ENCODE results near the gene WWOX. TPM values are rescaled to one million over a fixed set of nuclear protein-coding genes. Genes with fewer than 3 reads are reported as not detected.

Gene WWOX
- total RNA-seq, 3 donors from 2014 or later (not counting 1 experiment from before 2014, with no cell fraction given) = 21.0 to 29.8 (median 27.0) TPM

- no peaks in the 10 kb centered on the region for H3K4me1 Mint-ChIP-seq
- Histone ChIP-seq H3K36me3 (ENCODE audit: control insufficient read depth, insufficient read depth, low read length) (no peaks in the 10 kb centered on the region), H3K27ac (ENCODE audit: low read length) (no peak overlapping the region), H3K4me3 (ENCODE audit: low read length) (no peak overlapping the region), H3K27me3 (ENCODE audit: control insufficient read depth, insufficient read depth, low read length) (no peaks in the 10 kb centered on the region), H3K9me3 (ENCODE audit: control insufficient read depth, insufficient read depth, low read length) (no peaks in the 10 kb centered on the region), H3K4me1 (ENCODE audit: control insufficient read depth, insufficient read depth, low read length) (no peaks in the 10 kb centered on the region)
- DNase-seq = no peak
- 92% methylated on average over 5 of the region's 6 CpGs for WGBS (ENCODE audit: insufficient coverage)
- TF ChIP-seq, protein P1, sequence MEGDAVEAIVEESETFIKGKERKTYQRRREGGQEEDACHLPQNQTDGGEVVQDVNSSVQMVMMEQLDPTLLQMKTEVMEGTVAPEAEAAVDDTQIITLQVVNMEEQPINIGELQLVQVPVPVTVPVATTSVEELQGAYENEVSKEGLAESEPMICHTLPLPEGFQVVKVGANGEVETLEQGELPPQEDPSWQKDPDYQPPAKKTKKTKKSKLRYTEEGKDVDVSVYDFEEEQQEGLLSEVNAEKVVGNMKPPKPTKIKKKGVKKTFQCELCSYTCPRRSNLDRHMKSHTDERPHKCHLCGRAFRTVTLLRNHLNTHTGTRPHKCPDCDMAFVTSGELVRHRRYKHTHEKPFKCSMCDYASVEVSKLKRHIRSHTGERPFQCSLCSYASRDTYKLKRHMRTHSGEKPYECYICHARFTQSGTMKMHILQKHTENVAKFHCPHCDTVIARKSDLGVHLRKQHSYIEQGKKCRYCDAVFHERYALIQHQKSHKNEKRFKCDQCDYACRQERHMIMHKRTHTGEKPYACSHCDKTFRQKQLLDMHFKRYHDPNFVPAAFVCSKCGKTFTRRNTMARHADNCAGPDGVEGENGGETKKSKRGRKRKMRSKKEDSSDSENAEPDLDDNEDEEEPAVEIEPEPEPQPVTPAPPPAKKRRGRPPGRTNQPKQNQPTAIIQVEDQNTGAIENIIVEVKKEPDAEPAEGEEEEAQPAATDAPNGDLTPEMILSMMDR (IDR thresholded peaks at IDR 0.05) = no peak
- no peaks in the 10 kb centered on the region for H3K36me3 Mint-ChIP-seq
- ATAC-seq = no peak
- H3K9me3 Mint-ChIP-seq = no peaks in the 10 kb centered on the region
- H3K27ac Mint-ChIP-seq = no peak overlapping the region
- no peaks in the 10 kb centered on the region for H3K27me3 Mint-ChIP-seq (ENCODE audit: low read depth in 2 of 2)
- no peak overlapping the region for H3K4me3 Mint-ChIP-seq
- intact Hi-C loops (cut with micrococcal nuclease) = no loop called here
Measured at GRCh38 chr16:78505036-78505435, 405.6 kb downstream of the WWOX start.

- intact Hi-C loops (cut with micrococcal nuclease) = no loop called here
Measured at GRCh38 chr16:78505544-78506366, 406.3 kb downstream of the WWOX start.

GRCh38 chr16:78506367-78507193 is 407.1 kb downstream of the WWOX start:
- no peak for DNase-seq
- H3K4me1 Mint-ChIP-seq = no peaks in the 10 kb centered on the region
- intact Hi-C loops (cut with micrococcal nuclease) = no loop called here
- no peak overlapping the region for H3K4me3 ChIP-seq (ENCODE audit: low read length)
- no peak for ATAC-seq
- no peaks in the 10 kb centered on the region for H3K27me3 ChIP-seq (ENCODE audit: control insufficient read depth, insufficient read depth, low read length)
- H3K9me3 Mint-ChIP-seq = no peaks in the 10 kb centered on the region
- H3K4me3 Mint-ChIP-seq = no peak overlapping the region
- H3K9me3 ChIP-seq (ENCODE audit: control insufficient read depth, insufficient read depth, low read length) = no peaks in the 10 kb centered on the region
- H3K27me3 Mint-ChIP-seq (ENCODE audit: low read depth in 2 of 2) = no peaks in the 10 kb centered on the region
- no peaks in the 10 kb centered on the region for H3K36me3 Mint-ChIP-seq
- TF ChIP-seq, protein P1 (IDR thresholded peaks at IDR 0.05) = no peak
- no peak overlapping the region for H3K27ac ChIP-seq (ENCODE audit: low read length)
- no peaks in the 10 kb centered on the region for H3K4me1 ChIP-seq (ENCODE audit: control insufficient read depth, insufficient read depth, low read length)
- H3K36me3 ChIP-seq (ENCODE audit: control insufficient read depth, insufficient read depth, low read length) = no peaks in the 10 kb centered on the region
- WGBS (ENCODE audit: insufficient coverage) = 94% methylated on average over 10 of the region's 11 CpGs
- H3K27ac Mint-ChIP-seq = no peak overlapping the region

More at GRCh38 chr16:78505544-78506366, 406.3 kb downstream of the WWOX start:
- Histone ChIP-seq H3K27ac (ENCODE audit: low read length) (no peak overlapping the region), H3K36me3 (ENCODE audit: control insufficient read depth, insufficient read depth, low read length) (no peaks in the 10 kb centered on the region), H3K27me3 (ENCODE audit: control insufficient read depth, insufficient read depth, low read length) (no peaks in the 10 kb centered on the region), H3K4me3 (ENCODE audit: low read length) (no peak overlapping the region), H3K4me1 (ENCODE audit: control insufficient read depth, insufficient read depth, low read length) (no peaks in the 10 kb centered on the region), H3K9me3 (ENCODE audit: control insufficient read depth, insufficient read depth, low read length) (no peaks in the 10 kb centered on the region)
- Mint-ChIP-seq H3K4me3 (no peak overlapping the region), H3K9me3 (no peaks in the 10 kb centered on the region), H3K27ac (no peak overlapping the region), H3K36me3 (no peaks in the 10 kb centered on the region), H3K4me1 (no peaks in the 10 kb centered on the region), H3K27me3 (ENCODE audit: low read depth in 2 of 2) (no peaks in the 10 kb centered on the region)
- TF ChIP-seq, protein P1 (IDR thresholded peaks at IDR 0.05) = no peak
- DNase-seq (no peak), ATAC-seq (no peak)
- 91% methylated on average over 23 of the region's 23 CpGs for WGBS (ENCODE audit: insufficient coverage)

Measured in natural killer cell (primary cell).